MM.1S (cell line): ENCODE data around the gene HDAC3.

Source experiments
- EZH2 ChIP-seq: fragments of 300-600 bp; sonication (generic); optimal IDR thresholded peaks from 2 replicates; pipeline ENCODE3; 2017; ENCODE audit warnings: low read depth, mild to moderate bottlenecking, antibody characterized with exemption, low read length, mixed read lengths
- EZH2phosphoT487 ChIP-seq: fragments of 300-600 bp; sonication (generic); IDR thresholded peaks from 2 replicates; pipeline ENCODE4 v1.6.1; 2018; ENCODE audit warnings: antibody characterized with exemption, low read length
- TF ChIP-seq, protein P1 (sequence below): fragments of 300-600 bp; sonication (generic); IDR thresholded peaks from 2 replicates; pipeline ENCODE4 v1.5.1; 2016; ENCODE audit warnings: antibody characterized with exemption, low read length, mixed read lengths

DNA sequence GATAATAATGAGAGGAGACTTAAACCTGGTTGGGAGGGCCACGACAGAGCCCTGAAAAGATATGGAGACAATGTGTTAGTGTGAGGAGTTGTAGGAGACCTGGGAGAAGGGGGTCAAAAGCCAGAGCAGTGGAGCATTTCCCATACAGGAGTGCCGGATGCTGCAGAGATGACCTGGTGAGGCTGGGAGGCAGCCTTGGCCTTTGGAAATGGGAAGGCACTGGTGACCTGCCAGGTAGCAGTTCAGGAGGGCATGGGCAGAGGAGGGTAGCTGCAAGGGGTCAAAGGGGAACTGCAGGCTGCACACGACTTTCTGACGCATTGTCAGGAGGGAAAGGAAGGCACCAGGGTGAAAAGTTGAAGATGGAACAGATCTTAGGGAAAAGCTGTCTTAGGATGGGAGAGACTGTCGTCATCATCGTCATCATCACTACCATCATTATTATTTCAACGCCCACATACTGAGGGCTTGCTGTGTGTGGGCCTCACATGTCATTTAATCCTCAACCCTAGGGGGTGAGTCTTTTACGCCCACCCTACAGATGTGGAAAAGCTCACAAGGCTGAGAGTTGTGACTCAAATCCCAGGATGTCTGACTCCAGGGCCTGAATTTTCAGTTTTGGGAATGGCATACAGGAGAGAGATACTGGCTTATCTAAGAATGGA lies 32.1 kb upstream of the HDAC3 start:
- TF ChIP-seq EZH2phosphoT487 (no peak), EZH2 (no peak)
- TF ChIP-seq, protein P1, sequence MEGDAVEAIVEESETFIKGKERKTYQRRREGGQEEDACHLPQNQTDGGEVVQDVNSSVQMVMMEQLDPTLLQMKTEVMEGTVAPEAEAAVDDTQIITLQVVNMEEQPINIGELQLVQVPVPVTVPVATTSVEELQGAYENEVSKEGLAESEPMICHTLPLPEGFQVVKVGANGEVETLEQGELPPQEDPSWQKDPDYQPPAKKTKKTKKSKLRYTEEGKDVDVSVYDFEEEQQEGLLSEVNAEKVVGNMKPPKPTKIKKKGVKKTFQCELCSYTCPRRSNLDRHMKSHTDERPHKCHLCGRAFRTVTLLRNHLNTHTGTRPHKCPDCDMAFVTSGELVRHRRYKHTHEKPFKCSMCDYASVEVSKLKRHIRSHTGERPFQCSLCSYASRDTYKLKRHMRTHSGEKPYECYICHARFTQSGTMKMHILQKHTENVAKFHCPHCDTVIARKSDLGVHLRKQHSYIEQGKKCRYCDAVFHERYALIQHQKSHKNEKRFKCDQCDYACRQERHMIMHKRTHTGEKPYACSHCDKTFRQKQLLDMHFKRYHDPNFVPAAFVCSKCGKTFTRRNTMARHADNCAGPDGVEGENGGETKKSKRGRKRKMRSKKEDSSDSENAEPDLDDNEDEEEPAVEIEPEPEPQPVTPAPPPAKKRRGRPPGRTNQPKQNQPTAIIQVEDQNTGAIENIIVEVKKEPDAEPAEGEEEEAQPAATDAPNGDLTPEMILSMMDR, result no peak
